NCI-H774 (cell line): ENCODE data around the gene MYCL.
A peak's percentile ranks its signal among the peaks of the same experiment; 100 is the strongest.
"Not testable (repeated sequence)": the region's sequence is repeated elsewhere in the genome, so short reads cannot be mapped to it uniquely, and the experiment has no call there.

Experiments used
- DNase-seq: peaks from one replicate; lab custom pipeline; 2025; lab: John Stamatoyannopoulos, UW

Gene MYCL

DNA sequence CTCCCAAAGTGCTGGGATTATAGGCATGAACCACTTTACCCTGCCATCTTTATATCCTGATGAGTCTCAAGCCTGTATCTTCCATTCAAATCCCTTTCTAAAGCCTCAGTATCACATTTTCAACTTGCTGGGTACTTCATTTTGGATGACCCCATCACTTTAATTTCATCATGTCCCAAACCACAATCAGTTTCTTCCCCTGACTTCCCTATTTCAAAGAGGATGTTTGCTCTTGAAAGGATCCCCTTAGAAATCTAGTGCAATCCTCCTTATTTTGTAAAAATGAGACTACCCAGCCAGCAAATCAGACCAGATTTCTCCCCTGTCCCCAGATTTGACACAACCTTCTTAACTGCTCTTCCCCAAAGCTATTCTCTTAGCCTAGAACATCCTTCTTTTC is 11.4 kb downstream of the MYCL start:
- no peak for DNase-seq

DNA sequence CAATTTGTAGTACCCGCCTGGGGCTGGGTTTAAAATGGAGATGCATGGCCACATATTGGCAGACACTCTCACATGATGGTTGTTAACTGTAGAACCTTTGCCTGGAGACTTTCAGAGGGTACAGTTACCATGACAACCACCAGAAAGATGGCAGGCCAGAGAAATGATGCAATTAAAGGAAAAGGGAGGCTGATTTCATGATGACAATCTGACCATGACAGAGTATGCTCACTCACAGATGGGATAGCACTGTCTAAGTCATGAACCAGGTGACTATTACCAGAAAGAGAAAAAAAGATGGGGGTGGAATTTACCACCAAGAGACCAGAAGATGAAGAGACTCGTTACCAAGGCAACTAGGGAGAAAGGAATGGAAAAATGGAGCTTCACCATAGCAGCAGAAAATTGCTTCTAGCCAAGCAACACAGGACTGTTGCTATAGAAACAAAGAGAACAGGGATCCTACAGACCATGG is 14.9 kb downstream of the MYCL start:
- DNase-seq = peak; percentile 16

DNA sequence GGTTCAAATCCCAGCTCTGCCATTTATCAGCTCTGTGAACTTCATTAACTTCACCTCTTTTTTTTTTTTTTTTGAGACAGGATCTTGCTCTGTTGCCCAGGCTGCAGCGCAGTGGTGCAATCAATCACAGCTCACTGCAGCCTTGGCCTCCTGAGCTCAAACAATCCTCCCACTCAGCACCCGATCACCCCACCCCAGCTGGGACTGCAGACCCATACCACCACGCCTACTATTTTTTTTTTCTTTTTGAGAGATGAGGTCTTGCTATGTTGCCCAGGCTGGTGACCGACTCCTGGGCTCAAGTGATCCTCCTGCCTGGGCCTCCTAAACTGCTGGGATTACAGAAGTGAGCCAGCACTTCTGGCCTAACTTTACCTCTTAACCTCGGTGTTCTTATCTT is 16.2 kb downstream of the MYCL start:
- no peak for DNase-seq

DNA sequence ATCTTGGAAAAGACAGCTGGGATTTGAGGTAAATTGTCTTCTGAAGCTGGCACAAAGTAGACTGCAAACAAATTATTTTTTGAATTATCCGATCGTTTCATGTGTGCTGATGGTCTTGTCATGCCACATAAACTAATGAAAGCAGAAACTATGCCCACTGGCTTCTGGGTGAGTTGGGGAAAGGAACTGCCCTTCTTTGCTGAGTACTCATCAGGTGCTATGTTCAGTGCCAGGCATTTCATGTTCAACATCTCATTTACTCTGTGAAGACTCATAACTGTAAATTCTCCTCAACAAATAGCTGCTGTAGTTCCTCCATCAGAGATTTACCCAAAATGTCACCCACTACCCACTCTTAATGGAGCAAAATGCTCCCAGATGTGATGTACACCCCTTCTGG is 19.6 kb downstream of the MYCL start:
- no peak for DNase-seq

DNA sequence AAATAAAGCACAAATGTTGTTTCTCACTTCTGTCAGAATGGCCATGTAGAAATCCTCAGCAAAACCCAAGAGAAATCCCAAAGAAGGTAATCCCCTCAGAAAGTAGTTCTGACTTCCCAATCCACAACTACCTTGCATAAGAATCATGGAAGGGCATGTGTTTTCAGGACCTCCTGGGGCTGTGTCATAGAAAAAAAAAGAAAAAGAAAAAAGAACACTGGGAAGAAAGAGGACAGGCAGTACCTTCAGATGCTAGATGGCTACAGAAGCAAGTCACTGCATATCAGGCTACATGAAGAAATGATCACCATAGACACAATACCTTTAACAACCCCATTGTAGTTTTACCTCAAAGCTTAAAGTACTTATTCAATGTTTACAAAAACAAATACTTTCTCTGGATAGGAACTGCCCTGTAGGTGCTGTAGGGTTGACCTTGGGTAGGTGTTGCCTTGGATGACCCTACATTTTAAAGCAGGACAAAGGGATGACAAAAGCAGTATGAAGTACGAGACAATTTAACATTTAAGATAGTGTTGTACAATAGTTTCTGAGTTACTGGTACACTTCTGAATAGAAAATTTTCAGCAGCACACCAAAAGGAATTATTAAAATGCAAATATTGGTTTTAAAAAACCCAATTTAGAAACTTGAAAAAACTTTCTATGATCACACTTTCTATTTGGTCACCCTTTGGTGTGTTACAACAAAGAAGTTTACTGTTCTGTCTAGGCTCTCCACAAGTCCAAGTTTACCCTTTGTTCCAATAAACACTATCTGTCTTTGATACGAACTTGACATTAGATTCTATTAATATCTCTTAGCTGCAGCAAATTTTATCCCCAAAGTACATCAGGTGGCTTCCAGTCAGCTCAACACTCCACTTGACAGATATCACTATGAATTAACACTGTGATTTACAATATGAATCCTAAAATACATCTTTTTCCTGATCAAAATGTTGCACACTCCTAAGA is 23.4 kb downstream of the MYCL start:
- DNase-seq = no peak

DNA sequence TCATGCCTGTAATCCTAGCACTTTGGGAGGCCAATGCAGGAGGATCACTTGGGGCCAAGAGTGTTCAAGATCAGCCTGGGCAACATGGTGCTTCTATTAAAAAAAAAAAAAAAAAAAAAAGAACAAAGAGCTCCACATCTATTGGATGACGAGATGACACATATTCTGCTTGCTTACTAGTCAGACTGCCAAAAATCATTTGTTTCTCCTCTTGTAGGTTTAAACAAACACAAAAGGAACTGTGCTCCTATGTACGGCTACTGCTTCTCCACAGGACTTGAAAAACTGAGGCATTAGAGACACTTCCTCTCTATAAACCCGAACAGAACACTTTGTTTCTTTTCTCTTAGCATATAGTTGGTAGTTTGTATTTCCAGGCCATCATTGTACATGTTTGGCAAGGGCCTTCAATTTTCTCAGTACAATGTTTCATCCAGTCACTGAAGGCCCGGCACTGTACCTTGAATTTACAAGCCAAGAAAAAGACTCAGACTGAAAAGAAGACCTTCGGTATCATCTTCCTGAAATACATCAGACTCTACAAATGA is 24.4 kb downstream of the MYCL start:
- DNase-seq = peak; percentile 57

DNA sequence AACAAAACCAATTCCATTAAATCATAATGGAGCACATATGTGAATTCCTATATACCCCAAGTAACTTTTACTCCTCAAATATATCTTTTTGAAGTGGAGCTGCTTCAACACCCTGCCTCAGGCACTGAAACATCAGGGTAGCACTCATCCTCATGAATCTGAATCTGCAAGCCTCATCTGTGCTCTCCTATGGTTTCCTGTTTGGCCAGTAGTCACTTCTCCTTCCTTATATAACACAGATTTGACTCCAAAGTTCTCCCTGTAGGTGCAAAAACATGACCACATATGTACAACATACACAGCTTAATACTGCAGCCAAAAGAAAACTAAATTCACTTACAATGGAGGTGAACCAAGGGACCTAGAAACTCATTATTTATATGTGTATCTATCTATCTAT is 25.6 kb downstream of the MYCL start:
- no peak for DNase-seq

DNA sequence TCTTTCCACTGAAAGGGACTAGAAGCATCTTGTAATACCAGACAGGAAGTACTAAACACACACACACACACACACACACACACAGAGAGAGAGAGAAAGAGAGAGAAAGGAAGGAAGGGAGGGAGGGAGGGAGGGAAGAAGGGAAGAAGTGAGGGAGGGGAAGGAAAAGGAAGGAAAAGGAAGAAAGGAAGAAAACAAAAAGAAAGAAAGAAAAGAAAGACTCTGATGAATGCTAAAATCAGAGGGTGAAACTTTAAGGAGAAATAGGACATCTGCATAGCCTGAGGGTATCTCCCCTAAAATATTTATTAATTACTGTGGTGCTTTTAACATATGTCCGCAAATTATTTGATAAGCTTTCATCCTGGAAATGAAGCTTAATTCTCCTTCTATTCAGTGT is 29.0 kb downstream of the MYCL start:
- DNase-seq = peak; percentile 44

DNA sequence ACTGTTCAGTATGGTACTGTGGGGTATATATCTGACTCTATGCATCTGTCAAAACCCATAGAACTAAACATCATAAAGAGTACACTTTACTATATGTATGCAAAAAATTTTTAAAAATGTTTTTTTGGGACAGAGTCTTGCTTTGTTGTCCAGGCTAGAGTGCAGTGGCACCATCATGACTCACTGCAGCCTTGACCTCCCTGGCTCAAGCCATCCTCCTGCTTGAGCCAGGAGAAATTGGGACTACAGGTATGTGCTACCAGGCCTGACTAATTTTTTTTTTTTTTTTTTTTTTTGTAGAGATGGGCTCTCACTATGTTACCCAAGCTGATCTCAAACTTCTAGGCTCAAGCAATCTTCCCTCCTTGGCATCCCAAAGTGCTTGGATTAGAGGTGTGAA is 29.9 kb downstream of the MYCL start:
- DNase-seq = no peak

DNA sequence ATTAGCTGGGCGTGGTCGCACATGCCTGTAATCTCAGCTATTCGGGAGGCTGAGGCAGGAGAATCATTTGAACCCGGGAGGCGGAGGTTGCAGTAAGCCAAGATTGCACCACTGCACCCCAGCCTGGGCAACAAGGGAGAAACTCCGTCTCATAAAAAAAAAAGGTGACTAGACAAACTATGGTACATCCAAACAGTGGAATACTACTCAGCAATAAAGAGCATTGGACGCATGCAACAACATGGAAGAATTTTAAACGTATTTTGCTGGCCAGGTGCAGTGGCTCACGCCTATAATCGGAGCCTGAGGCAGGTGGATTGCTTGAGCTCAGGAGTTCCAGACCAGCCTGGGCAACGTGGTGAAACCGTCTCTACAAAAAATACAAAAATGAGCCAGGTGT is 30.7 kb downstream of the MYCL start:
- not testable (repeated sequence) for DNase-seq

DNA sequence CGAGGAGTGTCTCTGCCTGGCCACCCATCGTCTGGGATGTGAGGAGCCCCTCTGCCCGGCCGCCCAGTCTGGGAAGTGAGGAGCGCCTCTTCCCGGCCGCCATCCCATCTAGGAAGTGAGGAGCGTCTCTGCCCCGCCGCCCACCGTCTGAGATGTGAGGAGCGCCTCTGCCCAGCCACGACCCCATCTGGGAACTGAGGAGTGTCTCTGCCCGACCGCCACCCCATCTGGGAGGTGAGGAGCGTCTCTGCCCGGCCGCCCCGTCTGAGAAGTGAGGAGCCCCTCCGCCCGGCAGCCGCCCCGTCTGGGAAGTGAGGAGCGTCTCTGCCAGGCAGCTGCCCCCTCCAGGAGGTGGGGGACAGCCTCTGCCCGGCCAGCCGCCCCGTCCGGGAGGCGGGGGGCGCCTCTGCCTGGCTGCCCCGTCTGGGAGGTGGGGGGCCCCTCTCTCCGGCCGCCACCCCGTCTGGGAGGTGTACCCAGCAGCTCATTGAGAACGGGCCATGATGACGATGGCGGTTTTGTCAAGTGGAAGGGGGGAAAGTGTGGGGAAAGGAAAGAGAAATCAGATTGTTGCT is 32.1 kb downstream of the MYCL start:
- not testable (repeated sequence) for DNase-seq

DNA sequence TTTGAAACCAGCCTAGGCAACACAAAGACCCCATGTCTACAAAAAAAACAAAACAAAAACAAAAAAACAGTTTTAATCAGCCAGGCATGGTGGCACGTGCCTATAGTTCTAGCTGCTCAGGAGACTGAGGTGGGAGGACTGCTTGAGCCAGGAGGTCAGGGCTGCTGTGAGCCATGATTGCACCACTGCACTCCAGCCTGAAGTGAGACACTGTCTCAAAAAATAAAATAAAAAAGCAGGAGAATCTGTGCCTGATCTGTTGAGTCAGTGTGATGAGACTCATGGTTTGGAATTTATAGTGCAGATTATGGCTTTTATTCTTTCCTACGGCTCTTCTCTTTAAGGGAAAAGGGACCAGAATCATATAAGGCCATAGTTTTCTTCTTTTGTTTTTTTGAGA is 35.0 kb downstream of the MYCL start:
- DNase-seq = no peak

DNA sequence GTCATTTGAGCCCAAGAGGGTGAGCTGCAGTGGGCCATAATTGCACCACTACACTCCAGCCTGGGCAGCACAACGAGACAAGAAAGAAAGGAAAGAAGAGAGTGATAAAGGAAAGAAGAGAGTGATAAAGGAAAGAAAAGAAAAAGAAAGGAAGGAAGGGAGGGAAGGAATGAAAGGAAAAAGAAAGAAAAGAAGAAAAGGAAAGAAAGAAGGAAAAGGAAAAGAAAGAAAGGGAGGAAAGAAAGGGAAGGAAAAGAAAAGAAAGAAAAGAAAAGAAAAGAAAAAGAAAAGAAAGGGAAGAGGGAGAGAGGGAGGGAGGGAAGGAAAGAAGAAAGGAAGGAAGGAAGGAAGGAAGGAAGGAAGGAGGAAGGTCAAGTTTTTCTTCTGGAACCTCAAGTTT is 36.0 kb downstream of the MYCL start:
- DNase-seq = no peak

DNA sequence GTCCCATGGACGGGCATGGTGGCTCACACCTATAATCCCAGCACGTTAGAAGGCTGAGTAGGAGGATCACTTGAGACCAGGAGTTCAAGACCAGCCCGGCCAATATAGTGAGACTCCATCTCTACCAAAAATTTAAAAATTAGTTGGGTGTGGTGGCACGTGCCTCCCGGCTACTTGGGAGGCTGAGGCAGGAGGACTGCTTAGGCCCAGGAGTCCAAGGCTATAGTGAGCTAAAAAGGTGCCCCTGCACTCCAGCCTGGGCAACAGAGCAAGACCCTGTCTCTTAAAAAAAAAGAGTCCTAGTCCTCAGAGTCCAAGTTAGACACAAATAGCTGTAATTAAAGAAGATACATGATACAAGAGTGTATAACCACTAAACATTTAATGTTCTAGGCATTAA is 38.5 kb downstream of the MYCL start:
- no peak for DNase-seq

DNA sequence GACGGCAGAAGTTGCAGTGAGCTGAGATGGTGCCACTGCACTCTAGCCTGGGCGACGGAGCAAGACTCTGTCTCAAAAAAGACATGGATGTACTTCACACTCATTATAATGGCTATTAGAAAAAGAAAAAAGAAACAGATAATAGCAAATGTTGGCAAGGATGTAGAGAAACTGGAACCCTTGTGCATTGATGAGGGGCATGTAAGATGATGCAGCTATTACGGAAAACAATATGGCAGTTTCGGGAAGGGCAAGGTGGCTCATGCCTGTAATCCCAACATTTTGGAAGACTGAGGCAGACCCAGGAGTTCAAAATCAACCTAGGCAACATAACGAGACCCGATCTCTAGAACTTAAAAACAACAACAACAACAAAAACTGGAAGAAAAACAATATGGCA is 40.7 kb downstream of the MYCL start:
- DNase-seq = no peak

DNA sequence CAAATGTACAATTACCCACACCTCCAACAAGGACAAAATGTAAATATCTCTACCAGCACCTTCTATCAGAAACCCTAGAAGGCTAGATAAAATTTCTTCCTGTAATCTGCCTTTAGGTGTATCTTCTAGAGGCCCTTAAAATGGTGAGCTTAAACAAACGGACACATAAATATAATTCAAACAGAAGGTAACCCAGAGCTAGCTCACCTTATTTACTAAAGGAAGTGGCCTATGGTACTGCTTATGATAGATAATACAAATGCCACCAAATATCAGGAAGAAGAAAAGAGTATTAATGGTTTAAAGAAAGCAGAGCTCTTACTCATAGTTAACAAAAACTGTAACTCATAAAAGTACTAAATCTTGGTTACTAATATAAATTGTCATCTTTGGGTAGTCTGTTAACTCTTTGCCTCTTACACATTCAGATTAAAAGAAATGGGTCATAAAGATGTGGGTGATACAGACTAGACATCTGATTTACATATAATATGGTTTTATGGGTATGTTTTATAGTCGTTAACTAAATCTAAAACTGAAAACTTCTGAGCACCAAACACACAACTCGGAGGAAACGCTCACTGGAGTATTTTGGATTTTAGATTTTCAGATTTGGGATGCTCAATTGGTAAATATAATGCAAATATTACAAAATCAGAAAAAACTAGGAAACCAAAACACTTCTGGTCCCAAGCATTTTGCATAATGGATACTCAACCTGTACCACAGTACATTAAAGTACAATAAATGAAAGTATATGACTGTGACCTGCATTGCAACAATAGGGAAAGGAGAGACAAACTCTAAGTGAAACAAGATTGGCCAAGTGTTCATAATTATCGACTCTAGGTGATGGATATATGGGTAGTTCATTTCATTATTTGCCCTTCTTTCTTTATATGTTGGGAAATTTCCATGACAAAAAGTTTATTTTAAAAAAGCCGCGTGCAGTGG is 41.6 kb downstream of the MYCL start:
- peak; percentile 21 for DNase-seq

DNA sequence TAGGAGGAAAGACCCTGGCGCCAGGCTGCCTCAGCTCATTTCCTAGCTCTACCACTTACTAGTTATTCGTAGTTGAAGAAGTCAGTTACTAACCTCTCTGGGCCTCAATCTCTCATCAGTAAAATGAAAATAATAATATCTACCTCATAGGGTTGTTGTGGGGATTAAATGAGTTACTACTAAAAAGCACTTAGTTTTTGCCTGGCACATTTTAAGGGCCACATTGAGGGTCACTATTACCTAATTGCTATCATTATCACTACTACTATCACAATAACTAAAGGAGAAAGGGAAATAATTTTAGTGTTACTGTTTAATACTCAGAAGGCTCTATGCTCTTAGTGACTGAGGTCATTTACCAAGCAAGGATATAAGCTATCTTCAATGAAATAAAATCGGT is 43.4 kb downstream of the MYCL start:
- DNase-seq = no peak

DNA sequence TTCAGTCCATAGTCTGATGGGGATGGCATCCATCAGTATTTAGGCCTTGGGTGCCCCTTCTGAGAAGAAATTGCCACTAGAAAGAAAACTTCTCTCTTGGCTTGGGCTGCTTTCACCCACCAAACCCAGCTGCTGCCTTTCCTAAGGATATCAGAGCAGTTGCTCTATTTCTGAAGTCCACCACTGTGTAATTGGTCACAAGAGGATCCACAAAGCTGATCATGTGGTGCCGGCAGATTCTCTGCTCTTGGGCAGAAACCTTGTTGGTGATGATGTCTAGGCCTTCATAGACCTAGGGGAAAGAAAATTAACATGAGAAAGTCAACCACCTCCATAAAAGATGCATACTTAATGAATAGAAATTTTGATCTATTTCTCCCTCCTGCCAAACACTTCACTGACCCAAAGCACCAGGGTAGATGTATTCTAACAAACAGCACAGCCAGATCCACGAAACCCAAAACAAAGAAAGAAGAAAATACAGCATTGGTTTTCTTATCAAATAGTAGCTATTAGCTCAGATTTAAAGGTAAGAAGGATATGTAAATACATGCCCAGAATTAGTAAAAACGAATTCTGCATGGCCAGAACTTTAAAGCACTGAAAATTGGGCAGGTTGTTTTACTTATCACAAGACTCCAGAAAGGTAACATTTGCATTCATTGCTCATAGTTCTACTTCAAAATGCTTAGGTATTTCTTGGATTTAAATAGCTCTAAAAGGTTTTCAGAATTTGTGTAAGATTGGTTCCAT is 44.4 kb downstream of the MYCL start:
- DNase-seq = no peak

DNA sequence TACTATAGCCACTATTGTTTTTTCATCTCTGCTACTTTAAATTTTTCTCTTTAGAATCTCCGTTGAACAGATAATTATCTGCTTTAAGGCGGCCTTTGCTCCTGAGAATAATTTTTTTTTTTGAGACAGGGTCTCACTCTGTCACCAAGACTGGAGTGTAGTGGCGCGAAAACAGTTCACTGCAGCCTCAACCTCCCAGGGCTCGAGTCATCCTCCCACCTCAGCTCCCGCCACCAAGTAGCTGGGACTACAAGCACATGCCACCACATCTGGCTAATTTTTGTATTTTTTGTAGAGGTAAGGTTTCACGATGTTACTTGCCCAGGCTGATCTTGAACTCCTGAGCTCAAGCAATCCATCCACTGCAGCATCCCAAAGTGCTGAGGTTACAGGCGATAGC is 47.0 kb downstream of the MYCL start:
- DNase-seq = no peak

DNA sequence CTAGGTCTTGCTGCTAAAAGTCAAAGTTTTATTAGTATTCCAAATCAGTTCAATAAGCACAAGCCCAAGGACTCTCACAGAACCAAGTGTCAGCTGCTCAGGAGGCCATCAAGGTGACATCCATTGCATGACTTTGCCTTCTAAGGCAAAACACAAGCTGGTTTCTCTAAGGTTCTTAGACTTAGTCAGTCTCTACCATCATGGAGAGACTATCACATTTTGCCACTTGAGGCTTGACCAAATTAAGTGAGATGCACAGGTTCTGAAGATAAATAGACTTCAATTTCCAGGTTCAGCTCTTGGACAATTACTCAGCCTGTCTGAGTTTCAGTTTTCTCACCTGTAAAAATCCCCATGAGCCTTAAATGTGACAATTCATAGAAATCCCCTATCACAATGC is 47.4 kb downstream of the MYCL start:
- no peak for DNase-seq

DNA sequence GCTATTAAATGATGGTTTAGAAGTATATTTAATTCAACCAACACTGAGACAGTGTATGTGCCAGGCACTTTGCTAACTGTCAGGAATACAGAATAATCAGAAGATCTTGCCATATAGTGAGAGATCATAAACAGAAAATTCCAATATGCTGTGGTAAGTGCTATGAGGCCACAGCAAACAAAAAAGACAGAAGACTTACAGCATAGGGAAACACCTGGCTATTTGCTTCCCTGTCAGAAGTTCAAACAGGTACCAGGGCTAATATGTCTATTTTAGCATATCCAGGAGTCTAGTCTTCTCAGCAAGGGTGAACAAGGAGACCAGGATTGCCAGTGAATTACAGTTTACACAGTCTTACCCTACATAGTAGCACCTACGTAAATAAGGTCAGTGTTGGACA is 48.8 kb downstream of the MYCL start:
- DNase-seq = peak; percentile 64
